ENCODE measurements around the gene MRTFA.
"Not testable (repeated sequence)": the region's sequence is repeated elsewhere in the genome, so short reads cannot be mapped to it uniquely, and the experiment has no call there.

Gene MRTFA

DNA sequence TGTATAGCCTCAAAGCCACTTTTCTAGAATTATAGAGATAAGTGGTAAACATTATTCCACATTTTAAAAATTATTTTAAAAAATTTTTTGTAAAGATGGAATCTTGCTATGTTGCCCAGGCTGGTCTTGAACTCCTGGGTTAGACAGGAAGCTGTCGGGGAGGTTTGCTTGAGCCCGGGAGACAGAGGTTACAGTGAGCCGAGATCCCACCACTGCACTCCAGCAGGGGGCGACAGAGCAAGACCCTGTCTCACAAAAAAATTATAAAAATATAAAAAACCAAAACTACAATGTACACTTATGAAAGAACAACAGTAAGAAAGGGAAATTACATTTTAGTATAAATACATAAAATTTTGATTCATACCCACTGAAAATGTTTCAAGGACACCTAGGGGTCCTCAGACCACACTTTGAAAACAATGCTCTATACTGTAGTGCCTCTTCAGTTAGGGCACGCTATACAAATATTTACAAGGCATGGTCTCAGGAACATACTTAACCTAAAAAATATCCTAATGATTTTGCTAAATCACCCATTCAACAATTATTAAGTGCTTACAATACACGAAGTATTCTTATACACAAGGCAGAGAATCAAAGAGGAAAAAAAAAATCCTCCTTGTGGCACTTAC is 111.2 kb downstream of the MRTFA start:
- in situ Hi-C loops (cut with MboI; ENCODE audit: low sequenced_read_pairs), result loop anchor here (10.0 kb wide), 1 partner anchor 119 kb away; no protein-coding TSS in a partner anchor

DNA sequence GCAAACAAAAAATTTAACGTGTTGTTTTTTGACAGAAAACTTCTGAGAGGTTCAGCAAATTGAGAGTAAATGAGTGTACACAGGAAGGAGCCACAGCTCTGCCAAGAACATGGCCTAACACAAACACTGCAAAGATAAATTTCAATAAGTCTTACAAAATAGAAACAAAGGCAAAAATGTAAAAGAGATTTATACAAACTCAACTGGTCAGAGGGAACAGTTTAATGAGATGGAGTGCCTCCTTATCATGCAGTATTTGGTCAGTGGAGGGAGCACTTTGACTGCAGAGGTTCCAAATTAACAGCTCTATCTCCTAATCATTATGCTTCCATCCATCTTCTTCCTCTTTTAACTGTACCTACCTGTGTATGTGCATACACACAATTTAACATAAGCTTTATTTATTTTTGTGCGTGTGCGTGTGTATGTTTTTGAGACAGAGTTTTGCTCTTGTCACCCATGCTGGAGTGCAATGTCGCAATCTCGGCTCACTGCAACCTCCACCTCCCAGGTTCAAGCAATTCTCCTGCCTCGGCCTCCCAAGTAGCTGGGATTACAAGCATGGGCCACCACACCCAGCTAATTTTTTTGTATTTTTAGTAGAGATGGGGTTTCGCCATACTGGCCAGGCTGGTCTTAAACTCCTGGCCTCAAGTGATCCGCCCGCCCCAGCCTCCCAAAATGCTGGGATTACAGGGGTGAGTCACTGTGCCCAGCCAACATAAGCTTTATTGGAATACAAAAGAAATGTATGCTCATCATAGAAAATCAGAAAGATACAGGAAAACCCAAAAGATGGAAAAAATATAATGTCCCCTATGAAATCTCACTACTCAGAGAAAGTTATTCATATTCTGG is 111.9 kb downstream of the MRTFA start:
- in situ Hi-C loops (cut with MboI; ENCODE audit: low sequenced_read_pairs), result loop anchor here (10.0 kb wide), 1 partner anchor 120 kb away; no protein-coding TSS in a partner anchor

GRCh38 chr22:40522141-40522540 is 114.4 kb downstream of the MRTFA start:
- in situ Hi-C loops (cut with MboI; ENCODE audit: low sequenced_read_pairs), result loop anchor here (10.0 kb wide), 1 partner anchor 123 kb away; no protein-coding TSS in a partner anchor

- in situ Hi-C loops (cut with MboI; ENCODE audit: low sequenced_read_pairs), result loop anchor here (10.0 kb wide), 1 partner anchor 124 kb away; no protein-coding TSS in a partner anchor
Measured at GRCh38 chr22:40521046-40521445, 115.5 kb downstream of the MRTFA start.

- in situ Hi-C loops (cut with MboI; ENCODE audit: low sequenced_read_pairs), result loop anchor here (10.0 kb wide), 1 partner anchor 124 kb away; no protein-coding TSS in a partner anchor
Measured at GRCh38 chr22:40520562-40520961, 116.0 kb downstream of the MRTFA start.

- in situ Hi-C loops (cut with MboI; ENCODE audit: low sequenced_read_pairs), result loop anchor here (10.0 kb wide), 1 partner anchor 125 kb away; no protein-coding TSS in a partner anchor
Measured at GRCh38 chr22:40519948-40520331, 116.6 kb downstream of the MRTFA start.

DNA sequence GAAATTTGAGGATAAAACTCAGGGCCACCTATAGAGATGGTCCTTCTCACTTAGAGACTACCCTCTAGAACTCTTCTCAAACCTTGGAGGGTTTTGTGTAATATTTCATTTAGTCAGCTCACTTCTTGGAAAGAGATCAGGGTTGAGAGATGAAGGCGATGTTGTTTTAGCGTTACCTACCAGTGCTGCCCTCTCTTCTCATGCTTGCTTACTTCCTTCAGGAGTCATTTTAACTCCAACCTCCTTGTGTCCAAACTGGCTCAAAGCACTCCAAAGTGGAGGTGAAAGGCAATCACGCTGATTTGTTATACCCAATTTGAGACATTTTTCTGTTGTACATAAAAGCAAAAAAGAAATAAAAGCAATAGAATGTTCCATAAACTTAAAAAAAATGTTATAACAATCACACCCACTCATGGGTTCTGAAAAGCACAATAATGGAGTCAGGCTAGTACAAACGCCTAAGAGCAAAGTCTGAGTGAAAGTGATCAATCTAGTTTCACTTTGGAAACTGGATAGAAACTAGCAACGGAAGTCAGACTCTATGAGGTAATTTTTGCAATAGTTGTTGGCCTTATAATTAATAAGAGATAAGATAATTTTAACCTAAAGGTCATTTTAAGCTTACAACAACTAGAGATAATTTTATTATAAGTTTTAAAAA is 117.1 kb downstream of the MRTFA start:
- in situ Hi-C loops (cut with MboI; ENCODE audit: low sequenced_read_pairs), result no loop called here

DNA sequence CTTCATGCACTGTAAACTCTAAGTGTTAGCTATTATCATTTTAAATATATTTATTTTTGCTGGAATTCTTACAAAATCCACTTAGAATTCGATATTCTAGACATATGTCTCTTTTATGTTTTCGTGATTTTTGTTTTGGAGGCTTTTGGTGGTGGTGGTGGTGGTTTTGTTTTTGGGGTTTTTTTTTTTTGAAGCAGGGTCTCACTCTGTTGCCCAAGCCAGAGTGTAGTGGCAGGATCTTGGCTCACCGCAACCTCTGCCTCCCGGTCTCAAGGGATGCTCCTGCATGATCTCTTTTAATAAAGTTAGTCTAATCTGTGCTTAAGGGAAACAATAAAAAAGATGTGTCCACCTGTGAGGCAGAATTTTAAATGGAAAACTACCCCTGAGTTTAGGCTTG is 117.7 kb downstream of the MRTFA start:
- in situ Hi-C loops (cut with MboI; ENCODE audit: low sequenced_read_pairs), result no loop called here

DNA sequence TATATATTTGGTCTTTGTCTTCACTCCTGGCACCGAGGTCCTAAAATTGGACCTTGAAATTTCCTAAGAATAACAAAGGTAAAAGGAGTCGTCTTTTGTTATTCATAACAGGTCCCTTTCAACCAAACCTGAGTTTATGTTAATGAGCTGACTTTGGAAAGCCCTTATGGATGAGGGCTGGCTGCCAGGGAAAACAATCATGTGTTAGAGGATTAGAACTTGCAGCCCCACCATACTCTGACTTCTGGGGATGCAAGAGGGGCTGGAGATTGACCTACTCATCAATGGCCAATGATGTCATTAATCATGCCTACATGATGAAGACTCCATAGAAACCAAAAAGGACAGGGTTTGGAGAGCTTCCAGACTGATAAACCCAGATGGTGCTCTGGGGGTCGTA is 118.9 kb downstream of the MRTFA start:
- in situ Hi-C loops (cut with MboI; ENCODE audit: low sequenced_read_pairs), result no loop called here

DNA sequence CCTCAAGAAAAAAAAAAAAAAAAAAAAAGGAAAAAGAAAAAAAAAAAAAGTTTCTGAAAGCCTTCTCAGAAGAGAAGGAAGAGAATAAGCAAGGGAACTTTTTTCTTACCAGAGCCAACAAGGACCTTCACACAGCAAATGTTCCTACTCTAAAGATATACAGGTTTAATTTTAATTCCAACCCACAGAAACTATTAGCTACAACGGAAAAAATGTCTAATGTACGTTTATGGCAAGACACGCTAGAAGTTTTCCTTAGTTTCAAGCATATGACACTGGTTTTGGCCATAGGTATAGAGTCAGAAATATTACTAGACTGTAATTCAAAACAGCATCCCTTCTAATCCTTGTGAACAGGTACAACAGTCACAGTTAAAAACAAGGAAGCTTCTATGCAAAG is 120.1 kb downstream of the MRTFA start:
- in situ Hi-C loops (cut with MboI; ENCODE audit: low sequenced_read_pairs), result no loop called here

- in situ Hi-C loops (cut with MboI; ENCODE audit: low sequenced_read_pairs), result no loop called here
Measured at GRCh38 chr22:40512426-40513136, 123.9 kb downstream of the MRTFA start.

DNA sequence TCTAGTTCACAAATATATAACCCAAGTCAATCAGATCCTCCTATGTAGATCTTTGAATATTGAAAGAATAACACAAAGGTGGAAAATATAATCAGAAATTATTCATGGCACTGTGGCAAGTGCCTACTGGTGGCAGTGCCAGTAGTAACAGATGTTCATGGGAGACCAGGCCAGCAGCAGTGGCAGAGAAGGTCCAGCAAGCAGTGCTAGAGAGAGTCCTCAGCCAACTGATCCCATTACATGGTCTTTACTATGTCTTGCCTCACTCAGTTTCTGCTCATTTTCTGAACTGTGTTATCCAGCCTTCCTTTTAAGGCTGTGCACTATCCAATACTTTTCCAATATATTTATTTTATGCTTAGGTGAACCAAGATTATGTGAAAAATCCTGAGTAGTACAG is 124.9 kb downstream of the MRTFA start:
- in situ Hi-C loops (cut with MboI; ENCODE audit: low sequenced_read_pairs), result no loop called here

DNA sequence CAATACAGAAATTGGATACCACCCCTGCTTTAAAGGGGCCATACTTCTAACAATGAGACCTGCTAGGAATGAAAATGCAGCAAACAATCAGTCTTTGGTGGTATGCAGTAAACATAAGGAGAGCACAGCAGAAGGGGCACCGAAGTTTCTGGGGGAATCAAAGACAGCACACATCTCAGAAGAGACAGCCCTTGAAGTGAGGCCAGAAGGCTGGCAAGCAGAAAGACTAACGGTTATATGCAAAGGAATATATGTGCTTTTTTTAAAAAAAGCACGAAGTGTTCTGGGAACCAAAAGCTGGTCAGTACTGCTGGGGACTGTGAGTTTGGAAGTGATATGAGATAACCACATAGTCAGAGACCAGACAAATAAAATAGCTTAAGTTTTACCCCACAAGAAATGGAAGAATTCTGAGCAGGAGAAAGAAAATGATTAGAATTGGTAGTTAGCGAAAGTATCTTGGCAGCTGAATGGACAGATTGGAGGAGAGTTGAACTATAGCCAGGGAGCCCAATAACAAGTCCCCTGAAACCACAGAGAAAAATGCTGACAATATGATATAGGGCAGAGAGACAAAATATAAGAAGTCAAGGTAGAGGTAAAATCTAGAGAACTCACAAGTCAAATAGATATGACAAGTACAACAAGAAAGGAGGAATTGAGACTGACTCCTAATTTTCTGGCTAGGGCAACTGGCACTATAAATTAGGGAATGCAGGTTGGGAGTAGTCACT is 125.7 kb downstream of the MRTFA start:
- in situ Hi-C loops (cut with MboI; ENCODE audit: low sequenced_read_pairs), result no loop called here

GRCh38 chr22:40509401-40510134 is 127.0 kb downstream of the MRTFA start:
- in situ Hi-C loops (cut with MboI; ENCODE audit: low sequenced_read_pairs), result no loop called here

DNA sequence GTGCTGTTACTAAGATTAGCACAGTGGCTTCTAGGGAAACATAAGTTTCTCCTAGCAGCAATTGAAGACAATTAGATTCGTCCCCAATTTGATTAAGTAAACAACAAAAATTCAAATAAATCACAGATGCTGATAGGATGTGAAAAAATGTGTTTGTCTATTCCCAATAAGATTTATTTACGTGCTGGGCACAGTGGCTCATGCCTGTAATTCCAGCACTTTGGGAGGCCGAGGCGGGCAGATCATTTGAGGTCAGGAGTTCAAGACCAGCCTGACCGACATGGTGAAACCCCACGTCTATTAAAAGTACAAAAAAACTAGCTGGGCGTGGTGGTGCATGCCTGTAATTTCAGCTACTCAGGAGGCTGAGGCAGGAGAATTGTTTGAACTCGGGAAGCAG is 128.5 kb downstream of the MRTFA start:
- in situ Hi-C loops (cut with MboI; ENCODE audit: low sequenced_read_pairs), result not testable (repeated sequence)

GRCh38 chr22:40507491-40507890 is 129.0 kb downstream of the MRTFA start:
- in situ Hi-C loops (cut with MboI; ENCODE audit: low sequenced_read_pairs), result no loop called here

- in situ Hi-C loops (cut with MboI; ENCODE audit: low sequenced_read_pairs), result no loop called here
Measured at GRCh38 chr22:40506762-40507161, 129.8 kb downstream of the MRTFA start.

- in situ Hi-C loops (cut with MboI; ENCODE audit: low sequenced_read_pairs), result no loop called here
Measured at GRCh38 chr22:40504285-40505249, 132.0 kb downstream of the MRTFA start.

Data from HL-60/S4 treated with phorbol 12-myristate 13-acetate at 8.2 ng/mL for 4 days and 3 days (cell line).